GM12878 (cell line): ENCODE measurements around the gene WDFY3. TPM values are rescaled to one million over a fixed set of nuclear protein-coding genes. Genes with fewer than 3 reads are reported as not detected.

ENCODE experiments used
- ATAC-seq: fragments of 200-7000 bp; cut with Tn5 transposase; 3 replicates; pipeline ENCODE4 v1.9.1; 2020; ENCODE audit warnings: mild to moderate bottlenecking, moderate library complexity
- BruUV-seq: library from RNA; stranded (reverse); fragments of 400-500 nt; replicated peaks from 2 replicates; lab custom pipeline; 2021; lab: Mats Ljungman, UMichigan
- CTCF ChIA-PET: fragments of 300-600 bp; sonication (Branson Sonifier 250); formaldehyde crosslinking; extraction: SDS; loops from one replicate; lab custom pipeline; 2021; ENCODE audit warnings: inconsistent platforms; lab: Yijun Ruan, JAX
- POLR2A ChIA-PET: fragments of 350-600 bp; formaldehyde crosslinking; extraction: SDS; loops from one replicate; lab custom pipeline; 2021; ENCODE audit warnings: inconsistent platforms; lab: Charles Lee
- RAD21 ChIA-PET: fragments of 300-600 bp; sonication (Branson Sonifier 250); formaldehyde crosslinking; loops from one replicate; lab custom pipeline; 2023; ENCODE audit warnings: antibody characterized with exemption; ENCODE audit not compliant: unreplicated experiment; lab: Charles Lee
- SMC1A ChIA-PET: fragments of 300-600 bp; sonication (Branson Sonifier 250); formaldehyde crosslinking; loops from one replicate; lab custom pipeline; 2023; ENCODE audit not compliant: unreplicated experiment, uncharacterized antibody; lab: Charles Lee
- DNase-seq: peaks from one replicate; pipeline ENCODE4 v3.0.0-alpha.2; 2011; ENCODE audit warnings: low read depth, low spot score
- FAIRE-seq: peaks from 3 replicates; lab custom pipeline; 2011; peaks lifted over from hg19 to GRCh38; lab: Jason Lieb, UNC
- H2AFZ ChIP-seq: 2 replicates; pipeline ENCODE4 v1.6.0; 2011; ENCODE audit warnings: low read depth, low read length, control low read depth; ENCODE audit not compliant: control insufficient read depth
- H3K27ac ChIP-seq: 2 replicates; pipeline ENCODE4 v1.5.1; 2011; ENCODE audit warnings: control low read depth; ENCODE audit not compliant: control insufficient read depth, insufficient read depth
- H3K27me3 ChIP-seq, 2 experiments: replicated peaks in 1 of 2; 2 replicates each; pipeline versions ENCODE4 v1.6.0 to v1.6.1; 2011; ENCODE audit warnings: low read length in 1 of 2; ENCODE audit not compliant: control insufficient read depth in 2 of 2, insufficient read depth in 2 of 2
- H3K36me3 ChIP-seq, 2 experiments: 2 replicates each; pipeline ENCODE4 v1.5.1; 2011; ENCODE audit warnings: low read length in 1 of 2; ENCODE audit not compliant: control insufficient read depth in 2 of 2, insufficient read depth in 2 of 2
- H3K4me1 ChIP-seq: 2 replicates; pipeline ENCODE4 v1.6.1; 2011; ENCODE audit warnings: mild to moderate bottlenecking, low read length, moderate library complexity, mixed read lengths; ENCODE audit not compliant: control insufficient read depth, insufficient read depth
- H3K4me2 ChIP-seq: 2 replicates; pipeline ENCODE4 v1.6.0; 2011; ENCODE audit warnings: control low read depth; ENCODE audit not compliant: control insufficient read depth, insufficient read depth
- H3K4me3 ChIP-seq: fragments of 200-600 bp; sonication (generic); 2 replicates; pipeline ENCODE4 v1.5.1; 2016
- H3K79me2 ChIP-seq: 2 replicates; pipeline ENCODE4 v1.6.0; 2011; ENCODE audit warnings: low read length; ENCODE audit not compliant: control insufficient read depth, insufficient read depth
- H3K9ac ChIP-seq: 2 replicates; pipeline ENCODE4 v1.8.0; 2011; ENCODE audit warnings: low read length, control low read depth, mixed read lengths; ENCODE audit not compliant: control insufficient read depth, insufficient read depth
- H3K9me3 ChIP-seq: replicated peaks from 3 replicates; pipeline ENCODE4 v1.5.1; 2011; ENCODE audit warnings: mild to moderate bottlenecking, low read length; ENCODE audit not compliant: control insufficient read depth, insufficient read depth
- H4K20me1 ChIP-seq: 2 replicates; pipeline ENCODE4 v1.6.0; 2011; ENCODE audit not compliant: control insufficient read depth, insufficient read depth
- ASH2L ChIP-seq: fragments of 300-600, 200-600 bp; sonication (generic); IDR thresholded peaks from 2 replicates; pipeline ENCODE4 v1.6.1; 2017; ENCODE audit warnings: low read depth, mild to moderate bottlenecking, borderline replicate concordance
- EED ChIP-seq: sonication (generic); IDR thresholded peaks from 2 replicates; pipeline ENCODE4 v1.6.1; 2016; ENCODE audit warnings: antibody characterized with exemption, low read depth
- JUNB ChIP-seq: IDR thresholded peaks from 2 replicates; pipeline ENCODE4 v1.6.1; 2016; ENCODE audit warnings: antibody characterized with exemption, mild to moderate bottlenecking
- KDM1A ChIP-seq: fragments of 200-600 bp; sonication (generic); IDR thresholded peaks from 2 replicates; pipeline ENCODE4 v1.6.1; 2016; ENCODE audit warnings: borderline replicate concordance
- MEF2A ChIP-seq: IDR thresholded peaks from 2 replicates; pipeline ENCODE4 v1.6.1; 2011; ENCODE audit warnings: low read depth, mild to moderate bottlenecking, low read length, moderate library complexity; ENCODE audit not compliant: insufficient read depth
- NFYB ChIP-seq: IDR thresholded peaks from 2 replicates; pipeline ENCODE4 v1.6.1; 2011; ENCODE audit warnings: low read depth, mild to moderate bottlenecking, low read length, improper control_type of control experiment, moderate library complexity; ENCODE audit not compliant: insufficient read depth
- SREBF1 ChIP-seq: IDR thresholded peaks from 2 replicates; pipeline ENCODE4 v1.6.1; 2012; ENCODE audit warnings: mild to moderate bottlenecking, low read length
- TCF12 ChIP-seq: IDR thresholded peaks from 2 replicates; pipeline ENCODE4 v1.6.1; 2011; ENCODE audit warnings: low read depth, mild to moderate bottlenecking, low read length
- WGBS: methylation state at CpG from one replicate; pipeline ENCODE4 v1.1.6; 2016; ENCODE audit warnings: low lambda C conversion rate; ENCODE audit not compliant: insufficient replicate concordance, insufficient coverage; ENCODE audit errors: missing lambda C conversion rate; 5-methylcytosine and 5-hydroxymethylcytosine counted together
- in situ Hi-C: fragments of 300-500 bp; cut with MboI; formaldehyde crosslinking; loops from 9 replicates; pipeline ENCODE4 v1.14.3; 2018; ENCODE audit warnings: mixed read lengths
- intact Hi-C: fragments of 100-400 bp; cut with micrococcal nuclease; formaldehyde crosslinking; loops from one replicate; pipeline ENCODE4 v1.14.2; 2022; ENCODE audit not compliant: unreplicated experiment
- polyA plus RNA-seq, 11 experiments: library from polyadenylated mRNA; depleted of rRNA in 4 of 11; unstranded in 6 of 11; stranded (reverse) in 5 of 11; fragments of >200 nt; fragmentation: Nextera tagmentation in 4 of 11; fragmentation: Illumina TruSeq in 1 of 11; extraction: Ambion mirVana in 4 of 11; extraction: Trizol in 1 of 11; gene quantifications; 1 replicate in 1 of 11; 2 replicates in 10 of 11; pipeline versions ENCODE4 v1.2.1 to v1.2.3, GENCODE V29; 2011 to 2016; ENCODE audit warnings: inconsistent platforms in 2 of 11, missing spikeins in 2 of 11, low read depth in 1 of 11
- total RNA-seq, 4 experiments: library from RNA; depleted of rRNA in 3 of 4; stranded (reverse); fragments of >200 nt in 3 of 4; fragmentation: Illumina TruSeq in 1 of 4; extraction: Trizol in 1 of 4; gene quantifications; 2 replicates each; pipeline versions ENCODE4 v1.2.1 to v1.2.3, GENCODE V29; 2013 to 2021
- TF ChIP-seq, protein P1 (sequence below): IDR thresholded peaks from 2 replicates; pipeline ENCODE4 v1.6.1; 2012; ENCODE audit warnings: low read length, inconsistent platforms
- TF ChIP-seq, protein P2 (sequence below): fragments of 150-350 bp; IDR thresholded peaks from 2 replicates; pipeline ENCODE4 v1.6.1; 2014; ENCODE audit warnings: mild to moderate bottlenecking, low read depth, low read length
- TF ChIP-seq, protein P3 (sequence below): fragments of 450-650 bp; IDR thresholded peaks from 2 replicates; pipeline ENCODE4 v1.6.1; 2014; ENCODE audit warnings: mild to moderate bottlenecking
- TF ChIP-seq, protein P4 (sequence below): fragments of 150-350 bp; IDR thresholded peaks from 2 replicates; pipeline ENCODE4 v1.6.1; 2016; ENCODE audit warnings: low read depth, low read length

The WDFY3 gene
- total and polyA plus RNA-seq, 10 of the 15 experiments (the other 5 are each of a cell fraction or from before 2014, with no cell fraction given) = 0.01 to 0.23 (median 0.12) TPM; not detected in 2

DNA sequence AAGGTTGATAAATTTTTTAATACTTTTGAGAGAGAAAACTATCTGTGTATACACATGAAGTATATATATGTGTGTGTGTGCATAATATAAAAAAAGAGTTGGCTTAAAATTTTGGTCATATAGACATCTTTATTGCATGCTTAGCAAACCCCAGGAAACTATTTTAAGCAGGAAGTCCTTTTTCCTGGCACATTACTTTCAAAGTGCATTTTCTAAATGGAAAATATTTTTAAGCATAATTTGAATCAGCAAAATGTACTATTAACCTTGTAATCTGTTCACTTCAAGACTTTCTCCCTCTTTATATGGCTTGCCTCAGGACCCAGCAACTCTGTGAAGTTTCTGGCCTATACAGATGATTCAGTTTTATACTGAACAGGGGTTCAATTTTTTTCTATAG is 277.3 kb downstream of the WDFY3 start:
- no peaks in the 10 kb centered on the region for H3K36me3 ChIP-seq
- H3K4me3 ChIP-seq = no peak overlapping the region
- no peak overlapping the region for H3K9ac ChIP-seq
- no peaks in the 10 kb centered on the region for H3K27me3 ChIP-seq
- ChIA-PET POLR2A (no interaction called here), SMC1A (no interaction called here), CTCF (no interaction called here), RAD21 (no interaction called here)
- BruUV-seq = no TSS peak
- H3K79me2 ChIP-seq = no peaks in the 10 kb centered on the region
- no peak for FAIRE-seq
- no peak for TF ChIP-seq TCF12
- no peak for TF ChIP-seq NFYB
- no peak for TF ChIP-seq ASH2L
- TF ChIP-seq EED = no peak
- no peak for TF ChIP-seq KDM1A
- TF ChIP-seq, protein P1, sequence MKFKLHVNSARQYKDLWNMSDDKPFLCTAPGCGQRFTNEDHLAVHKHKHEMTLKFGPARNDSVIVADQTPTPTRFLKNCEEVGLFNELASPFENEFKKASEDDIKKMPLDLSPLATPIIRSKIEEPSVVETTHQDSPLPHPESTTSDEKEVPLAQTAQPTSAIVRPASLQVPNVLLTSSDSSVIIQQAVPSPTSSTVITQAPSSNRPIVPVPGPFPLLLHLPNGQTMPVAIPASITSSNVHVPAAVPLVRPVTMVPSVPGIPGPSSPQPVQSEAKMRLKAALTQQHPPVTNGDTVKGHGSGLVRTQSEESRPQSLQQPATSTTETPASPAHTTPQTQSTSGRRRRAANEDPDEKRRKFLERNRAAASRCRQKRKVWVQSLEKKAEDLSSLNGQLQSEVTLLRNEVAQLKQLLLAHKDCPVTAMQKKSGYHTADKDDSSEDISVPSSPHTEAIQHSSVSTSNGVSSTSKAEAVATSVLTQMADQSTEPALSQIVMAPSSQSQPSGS = no peak
- H4K20me1 ChIP-seq = no peaks in the 10 kb centered on the region
- ATAC-seq = no peak
- intact Hi-C loops (no loop called here), in situ Hi-C loops (no loop called here)
- H3K4me2 ChIP-seq = no peak overlapping the region
- no peaks in the 10 kb centered on the region for H3K4me1 ChIP-seq
- DNase-seq = no peak
- no peak overlapping the region for H3K27ac ChIP-seq
- no peak overlapping the region for H2AFZ ChIP-seq
- H3K9me3 ChIP-seq = no peaks in the 10 kb centered on the region

DNA sequence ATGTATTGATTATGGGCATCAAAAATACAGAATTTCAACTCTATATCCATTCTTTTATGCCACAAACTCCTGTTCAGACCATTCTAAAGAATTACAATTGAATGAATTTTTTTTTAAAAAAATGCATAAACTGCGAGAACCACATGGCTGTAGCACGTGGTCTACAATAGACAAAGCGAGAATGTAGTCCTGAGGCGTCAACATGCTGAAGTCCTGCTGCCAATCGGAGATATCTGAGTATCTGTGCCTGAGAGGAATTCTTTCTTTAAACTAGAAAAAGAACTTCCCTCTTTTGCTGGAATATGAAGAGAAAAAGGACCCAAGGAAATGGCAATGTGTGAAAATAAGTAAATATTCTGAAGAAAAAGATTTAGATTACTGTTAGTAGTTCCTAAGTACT is 277.9 kb downstream of the WDFY3 start:
- ChIA-PET RAD21 (no interaction called here), POLR2A (no interaction called here), SMC1A (no interaction called here), CTCF (no interaction called here)
- DNase-seq (no peak), ATAC-seq (no peak), FAIRE-seq (no peak)
- Histone ChIP-seq H3K9ac (no peak overlapping the region), H3K79me2 (no peaks in the 10 kb centered on the region), H3K9me3 (no peaks in the 10 kb centered on the region), H3K36me3 (no peaks in the 10 kb centered on the region), H2AFZ (no peak overlapping the region), H3K27ac (no peak overlapping the region), H4K20me1 (no peaks in the 10 kb centered on the region), H3K27me3 (no peaks in the 10 kb centered on the region), H3K4me1 (no peaks in the 10 kb centered on the region), H3K4me3 (no peak overlapping the region), H3K4me2 (no peak overlapping the region)
- intact Hi-C loops (no loop called here), in situ Hi-C loops (no loop called here)
- WGBS = 36% methylated on average over 5 of the region's 5 CpGs
- no TSS peak for BruUV-seq
- TF ChIP-seq, protein P2, sequence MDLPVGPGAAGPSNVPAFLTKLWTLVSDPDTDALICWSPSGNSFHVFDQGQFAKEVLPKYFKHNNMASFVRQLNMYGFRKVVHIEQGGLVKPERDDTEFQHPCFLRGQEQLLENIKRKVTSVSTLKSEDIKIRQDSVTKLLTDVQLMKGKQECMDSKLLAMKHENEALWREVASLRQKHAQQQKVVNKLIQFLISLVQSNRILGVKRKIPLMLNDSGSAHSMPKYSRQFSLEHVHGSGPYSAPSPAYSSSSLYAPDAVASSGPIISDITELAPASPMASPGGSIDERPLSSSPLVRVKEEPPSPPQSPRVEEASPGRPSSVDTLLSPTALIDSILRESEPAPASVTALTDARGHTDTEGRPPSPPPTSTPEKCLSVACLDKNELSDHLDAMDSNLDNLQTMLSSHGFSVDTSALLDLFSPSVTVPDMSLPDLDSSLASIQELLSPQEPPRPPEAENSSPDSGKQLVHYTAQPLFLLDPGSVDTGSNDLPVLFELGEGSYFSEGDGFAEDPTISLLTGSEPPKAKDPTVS = no peak
- TF ChIP-seq, protein P3, sequence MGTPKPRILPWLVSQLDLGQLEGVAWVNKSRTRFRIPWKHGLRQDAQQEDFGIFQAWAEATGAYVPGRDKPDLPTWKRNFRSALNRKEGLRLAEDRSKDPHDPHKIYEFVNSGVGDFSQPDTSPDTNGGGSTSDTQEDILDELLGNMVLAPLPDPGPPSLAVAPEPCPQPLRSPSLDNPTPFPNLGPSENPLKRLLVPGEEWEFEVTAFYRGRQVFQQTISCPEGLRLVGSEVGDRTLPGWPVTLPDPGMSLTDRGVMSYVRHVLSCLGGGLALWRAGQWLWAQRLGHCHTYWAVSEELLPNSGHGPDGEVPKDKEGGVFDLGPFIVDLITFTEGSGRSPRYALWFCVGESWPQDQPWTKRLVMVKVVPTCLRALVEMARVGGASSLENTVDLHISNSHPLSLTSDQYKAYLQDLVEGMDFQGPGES = no peak
- TF ChIP-seq JUNB = no peak
- no peak for TF ChIP-seq MEF2A
- no peak for TF ChIP-seq SREBF1
- TF ChIP-seq, protein P4, sequence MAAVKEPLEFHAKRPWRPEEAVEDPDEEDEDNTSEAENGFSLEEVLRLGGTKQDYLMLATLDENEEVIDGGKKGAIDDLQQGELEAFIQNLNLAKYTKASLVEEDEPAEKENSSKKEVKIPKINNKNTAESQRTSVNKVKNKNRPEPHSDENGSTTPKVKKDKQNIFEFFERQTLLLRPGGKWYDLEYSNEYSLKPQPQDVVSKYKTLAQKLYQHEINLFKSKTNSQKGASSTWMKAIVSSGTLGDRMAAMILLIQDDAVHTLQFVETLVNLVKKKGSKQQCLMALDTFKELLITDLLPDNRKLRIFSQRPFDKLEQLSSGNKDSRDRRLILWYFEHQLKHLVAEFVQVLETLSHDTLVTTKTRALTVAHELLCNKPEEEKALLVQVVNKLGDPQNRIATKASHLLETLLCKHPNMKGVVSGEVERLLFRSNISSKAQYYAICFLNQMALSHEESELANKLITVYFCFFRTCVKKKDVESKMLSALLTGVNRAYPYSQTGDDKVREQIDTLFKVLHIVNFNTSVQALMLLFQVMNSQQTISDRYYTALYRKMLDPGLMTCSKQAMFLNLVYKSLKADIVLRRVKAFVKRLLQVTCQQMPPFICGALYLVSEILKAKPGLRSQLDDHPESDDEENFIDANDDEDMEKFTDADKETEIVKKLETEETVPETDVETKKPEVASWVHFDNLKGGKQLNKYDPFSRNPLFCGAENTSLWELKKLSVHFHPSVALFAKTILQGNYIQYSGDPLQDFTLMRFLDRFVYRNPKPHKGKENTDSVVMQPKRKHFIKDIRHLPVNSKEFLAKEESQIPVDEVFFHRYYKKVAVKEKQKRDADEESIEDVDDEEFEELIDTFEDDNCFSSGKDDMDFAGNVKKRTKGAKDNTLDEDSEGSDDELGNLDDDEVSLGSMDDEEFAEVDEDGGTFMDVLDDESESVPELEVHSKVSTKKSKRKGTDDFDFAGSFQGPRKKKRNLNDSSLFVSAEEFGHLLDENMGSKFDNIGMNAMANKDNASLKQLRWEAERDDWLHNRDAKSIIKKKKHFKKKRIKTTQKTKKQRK = no peak
